ENCODE results near the gene ACOX2.

The ACOX2 gene

GRCh38 chr3:58508437-58508836 is 28.6 kb downstream of the ACOX2 start:
- no peak for DNase-seq (ENCODE audit: low read depth, low spot score)

- no peak for DNase-seq (ENCODE audit: low read depth, low spot score)
Measured at GRCh38 chr3:58507356-58508078, 29.5 kb downstream of the ACOX2 start.

- no peak for DNase-seq (ENCODE audit: low read depth, low spot score)
Measured at GRCh38 chr3:58502872-58503271, 34.1 kb downstream of the ACOX2 start.

GRCh38 chr3:58497097-58497496 is 39.9 kb downstream of the ACOX2 start:
- DNase-seq (ENCODE audit: low read depth, low spot score), result peak; percentile 38

GRCh38 chr3:58496206-58496857 is 40.7 kb downstream of the ACOX2 start:
- DNase-seq (ENCODE audit: low read depth, low spot score), result no peak

- no peak for DNase-seq (ENCODE audit: low read depth, low spot score)
Measured at GRCh38 chr3:58495101-58495500, 41.9 kb downstream of the ACOX2 start.

GRCh38 chr3:58494107-58494506 is 42.9 kb downstream of the ACOX2 start:
- DNase-seq (ENCODE audit: low read depth, low spot score), result no peak

GRCh38 chr3:58492494-58492905 is 44.5 kb downstream of the ACOX2 start:
- DNase-seq (ENCODE audit: low read depth, low spot score), result no peak

GRCh38 chr3:58491506-58492402 is 45.2 kb downstream of the ACOX2 start, which contains the start of gene KCTD6:
Gene KCTD6, plus strand, starts transcription at chr3:58492096. Its CDS starts 6,660 bp downstream, at chr3:58498756.
- DNase-seq (ENCODE audit: low read depth, low spot score), result peak; percentile 47

- no peak for DNase-seq (ENCODE audit: low read depth, low spot score)
Measured at GRCh38 chr3:58490860-58491501, 46.0 kb downstream of the ACOX2 start.

- DNase-seq (ENCODE audit: low read depth, low spot score), result no peak
Measured at GRCh38 chr3:58488967-58489366, 48.0 kb downstream of the ACOX2 start.

GRCh38 chr3:58487140-58487886 is 49.7 kb downstream of the ACOX2 start:
- no peak for DNase-seq (ENCODE audit: low read depth, low spot score)

- DNase-seq (ENCODE audit: low read depth, low spot score), result no peak
Measured at GRCh38 chr3:58485801-58486435, 51.1 kb downstream of the ACOX2 start.

- no peak for DNase-seq (ENCODE audit: low read depth, low spot score)
Measured at GRCh38 chr3:58484722-58485069, 52.3 kb downstream of the ACOX2 start.

GRCh38 chr3:58484045-58484721 is 52.8 kb downstream of the ACOX2 start:
- DNase-seq (ENCODE audit: low read depth, low spot score), result no peak

- no peak for DNase-seq (ENCODE audit: low read depth, low spot score)
Measured at GRCh38 chr3:58482917-58483636, 53.9 kb downstream of the ACOX2 start.

- DNase-seq (ENCODE audit: low read depth, low spot score), result no peak
Measured at GRCh38 chr3:58480309-58480708, 56.7 kb downstream of the ACOX2 start.

- no peak for DNase-seq (ENCODE audit: low read depth, low spot score)
Measured at GRCh38 chr3:58478781-58479180, 58.2 kb downstream of the ACOX2 start.

- DNase-seq (ENCODE audit: low read depth, low spot score), result no peak
Measured at GRCh38 chr3:58474967-58475578, 61.9 kb downstream of the ACOX2 start.

All from iPS DF 19.7 (cell line).